Panc1 (cell line): Measurements from ENCODE around the gene DENND5B. TPM values are rescaled to one million over a fixed set of nuclear protein-coding genes. Genes with fewer than 3 reads are reported as not detected.

Source experiments
- ATAC-seq: fragments of 200-7000 bp; cut with Tn5 transposase; 2 replicates; pipeline ENCODE4 v1.9.1; 2020; ENCODE audit warnings: mild to moderate bottlenecking, moderate library complexity
- BruUV-seq: library from RNA; stranded (reverse); fragments of 400-500 nt; replicated peaks from 2 replicates; lab custom pipeline; 2021; lab: Mats Ljungman, UMichigan
- CTCF ChIA-PET: fragments of 300-600 bp; sonication (Branson Sonifier 250); formaldehyde crosslinking; loops from one replicate; lab custom pipeline; 2022; ENCODE audit warnings: antibody characterized with exemption; lab: Charles Lee
- POLR2A ChIA-PET: fragments of 300-600 bp; sonication (Branson Sonifier 250); formaldehyde crosslinking; loops from one replicate; lab custom pipeline; 2022; ENCODE audit warnings: antibody characterized with exemption; lab: Charles Lee
- DNase-seq: peaks from one replicate; pipeline ENCODE4 v3.0.0-alpha.2; 2010; ENCODE audit warnings: low read depth, low spot score
- H3K27ac ChIP-seq: 2 replicates; pipeline ENCODE4 v1.5.1; 2011; ENCODE audit warnings: mild to moderate bottlenecking, low read length, inconsistent platforms
- H3K27me3 ChIP-seq: fragments of 200-500 bp; sonication (Bioruptor generic); 2 replicates; pipeline ENCODE4 v1.6.0; 2014; ENCODE audit warnings: low read length, inconsistent platforms; ENCODE audit not compliant: control insufficient read depth, insufficient read depth
- H3K36me3 ChIP-seq: fragments of 200-500 bp; sonication (Bioruptor generic); 2 replicates; pipeline ENCODE4 v1.5.1; 2014; ENCODE audit warnings: inconsistent platforms, mild to moderate bottlenecking, low read length, moderate library complexity; ENCODE audit not compliant: control insufficient read depth, insufficient read depth
- H3K4me1 ChIP-seq: 2 replicates; pipeline ENCODE4 v1.5.1; 2011; ENCODE audit warnings: inconsistent platforms, mild to moderate bottlenecking, low read length, moderate library complexity; ENCODE audit not compliant: control insufficient read depth, insufficient read depth
- H3K4me3 ChIP-seq, 2 experiments: 2 replicates each; pipeline ENCODE4 v1.5.1; 2011 to 2012; ENCODE audit warnings: low read depth in 2 of 2, low read length in 2 of 2, mild to moderate bottlenecking in 2 of 2, inconsistent platforms in 1 of 2, moderate library complexity in 1 of 2
- H3K9me3 ChIP-seq: fragments of 200-500 bp; sonication (Bioruptor generic); 2 replicates; pipeline ENCODE4 v1.5.1; 2014; ENCODE audit warnings: low read depth, mild to moderate bottlenecking, inconsistent platforms, low read length, moderate library complexity; ENCODE audit not compliant: control insufficient read depth, insufficient read depth
- CTCF ChIP-seq: fragments of 450-650 bp; IDR thresholded peaks from 2 replicates; pipeline ENCODE4 v1.5.1; 2017; ENCODE audit warnings: mild to moderate bottlenecking
- POLR2AphosphoS5 ChIP-seq: IDR thresholded peaks from 2 replicates; pipeline ENCODE4 v1.6.1; 2012; ENCODE audit warnings: mild to moderate bottlenecking, low read depth, low read length, moderate library complexity
- SIN3A ChIP-seq: IDR thresholded peaks from 2 replicates; pipeline ENCODE4 v1.6.1; 2012; ENCODE audit warnings: low read depth, mild to moderate bottlenecking, low read length, moderate library complexity, borderline replicate concordance; ENCODE audit not compliant: insufficient read depth
- TCF7L2 ChIP-seq: IDR thresholded peaks from 2 replicates; pipeline ENCODE4 v1.6.1; 2011; ENCODE audit warnings: mild to moderate bottlenecking, low read depth, low read length, inconsistent platforms
- in situ Hi-C: cut with HindIII; loops from 2 replicates; pipeline ENCODE4 v1.10.0; 2016; ENCODE audit warnings: low sequenced_read_pairs, low pct_unique_long_range_greater_than_20kb
- intact Hi-C: fragments of 100-400 bp; cut with micrococcal nuclease; formaldehyde crosslinking; loops from one replicate; pipeline ENCODE4 v1.10.0; 2022; ENCODE audit not compliant: unreplicated experiment
- total RNA-seq: library from RNA; stranded (reverse); gene quantifications from one replicate; pipeline ENCODE4 v1.2.1, GENCODE V29; 2021; ENCODE audit not compliant: unreplicated experiment
- TF ChIP-seq, protein P1 (sequence below), 2 experiments: IDR thresholded peaks; 2 replicates each; pipeline ENCODE4 v1.6.1; 2011 to 2012; ENCODE audit warnings: low read depth in 2 of 2, control low read depth in 1 of 2, low read length in 1 of 2, mild to moderate bottlenecking in 1 of 2, moderate library complexity in 1 of 2; ENCODE audit not compliant: insufficient read depth in 1 of 2

DENND5B gene
- total RNA-seq, 1 experiment from 2014 or later: 36.8 TPM

GRCh38 chr12:31478898-31479297 lies 112.0 kb downstream of the DENND5B start:
- POLR2A ChIA-PET: interaction anchor here (1.0 kb wide), 1 partner anchor 794 kb away, joined by 3 read pairs; no protein-coding TSS in a partner anchor
- Histone ChIP-seq H3K9me3 (no peaks in the 10 kb centered on the region), H3K27me3 (no peaks in the 10 kb centered on the region), H3K36me3 (no peaks in the 10 kb centered on the region), H3K27ac (no peak overlapping the region), H3K4me1 (no peaks in the 10 kb centered on the region), H3K4me3 (no peak overlapping the region)
- CTCF ChIA-PET: no interaction called here
- intact Hi-C loops: no loop called here
- no peak for DNase-seq
- no peak for ATAC-seq
- no TSS peak for BruUV-seq
- TF ChIP-seq, protein P1, sequence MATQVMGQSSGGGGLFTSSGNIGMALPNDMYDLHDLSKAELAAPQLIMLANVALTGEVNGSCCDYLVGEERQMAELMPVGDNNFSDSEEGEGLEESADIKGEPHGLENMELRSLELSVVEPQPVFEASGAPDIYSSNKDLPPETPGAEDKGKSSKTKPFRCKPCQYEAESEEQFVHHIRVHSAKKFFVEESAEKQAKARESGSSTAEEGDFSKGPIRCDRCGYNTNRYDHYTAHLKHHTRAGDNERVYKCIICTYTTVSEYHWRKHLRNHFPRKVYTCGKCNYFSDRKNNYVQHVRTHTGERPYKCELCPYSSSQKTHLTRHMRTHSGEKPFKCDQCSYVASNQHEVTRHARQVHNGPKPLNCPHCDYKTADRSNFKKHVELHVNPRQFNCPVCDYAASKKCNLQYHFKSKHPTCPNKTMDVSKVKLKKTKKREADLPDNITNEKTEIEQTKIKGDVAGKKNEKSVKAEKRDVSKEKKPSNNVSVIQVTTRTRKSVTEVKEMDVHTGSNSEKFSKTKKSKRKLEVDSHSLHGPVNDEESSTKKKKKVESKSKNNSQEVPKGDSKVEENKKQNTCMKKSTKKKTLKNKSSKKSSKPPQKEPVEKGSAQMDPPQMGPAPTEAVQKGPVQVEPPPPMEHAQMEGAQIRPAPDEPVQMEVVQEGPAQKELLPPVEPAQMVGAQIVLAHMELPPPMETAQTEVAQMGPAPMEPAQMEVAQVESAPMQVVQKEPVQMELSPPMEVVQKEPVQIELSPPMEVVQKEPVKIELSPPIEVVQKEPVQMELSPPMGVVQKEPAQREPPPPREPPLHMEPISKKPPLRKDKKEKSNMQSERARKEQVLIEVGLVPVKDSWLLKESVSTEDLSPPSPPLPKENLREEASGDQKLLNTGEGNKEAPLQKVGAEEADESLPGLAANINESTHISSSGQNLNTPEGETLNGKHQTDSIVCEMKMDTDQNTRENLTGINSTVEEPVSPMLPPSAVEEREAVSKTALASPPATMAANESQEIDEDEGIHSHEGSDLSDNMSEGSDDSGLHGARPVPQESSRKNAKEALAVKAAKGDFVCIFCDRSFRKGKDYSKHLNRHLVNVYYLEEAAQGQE (IDR thresholded peaks at IDR 0.05; ENCODE audit: insufficient read depth in 1 of 2, low read depth in 2 of 2, low read length in 1 of 2): no peak
- TF ChIP-seq TCF7L2: no peak
- TF ChIP-seq POLR2AphosphoS5: no peak
- TF ChIP-seq SIN3A: no peak
- TF ChIP-seq CTCF: no peak
- in situ Hi-C loops: no loop called here

DNA sequence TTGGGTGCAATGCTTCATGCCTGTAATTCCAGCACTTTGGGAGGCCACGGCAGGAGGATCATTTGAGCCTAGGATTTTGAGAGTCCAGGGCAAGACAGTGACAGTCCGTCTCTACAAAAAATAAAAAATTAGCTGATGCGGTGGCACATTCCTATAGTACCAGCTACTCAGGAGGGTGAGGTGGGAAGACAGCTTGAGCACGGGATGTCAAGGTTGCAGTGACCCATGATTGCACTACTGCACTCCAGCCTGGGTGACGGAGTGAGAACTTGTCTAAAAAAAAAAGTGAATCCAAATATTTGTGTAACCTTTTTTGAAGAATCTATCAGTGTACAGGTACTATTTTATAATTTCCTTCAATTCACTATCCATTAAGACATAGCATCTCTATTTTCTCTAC lies 112.5 kb downstream of the DENND5B start:
- ATAC-seq (no peak), DNase-seq (no peak)
- POLR2A ChIA-PET: no interaction called here
- BruUV-seq: no TSS peak
- Histone ChIP-seq H3K27me3 (no peaks in the 10 kb centered on the region), H3K9me3 (no peaks in the 10 kb centered on the region), H3K4me1 (no peaks in the 10 kb centered on the region), H3K27ac (no peak overlapping the region), H3K4me3 (no peak overlapping the region), H3K36me3 (no peaks in the 10 kb centered on the region)
- in situ Hi-C loops: no loop called here
- CTCF ChIA-PET: no interaction called here
- intact Hi-C loops: no loop called here
- TF ChIP-seq TCF7L2 (no peak), CTCF (no peak), POLR2AphosphoS5 (no peak), SIN3A (no peak)
- TF ChIP-seq, protein P1 (IDR thresholded peaks at IDR 0.05; ENCODE audit: insufficient read depth in 1 of 2, low read depth in 2 of 2, low read length in 1 of 2): no peak
